ENCODE data around the gene SNAI1.

SNAI1 gene

GRCh38 chr20:50013976-50014375 is 31.2 kb downstream of the SNAI1 start:
- DNase-seq (ENCODE audit: low read depth in 2 of 2): no peak

- no peak for DNase-seq (ENCODE audit: low read depth in 2 of 2)
Measured at GRCh38 chr20:50014570-50015562, 32.1 kb downstream of the SNAI1 start.

GRCh38 chr20:50015636-50015992 is 32.8 kb downstream of the SNAI1 start:
- no peak for DNase-seq (ENCODE audit: low read depth in 2 of 2)

- no peak for DNase-seq (ENCODE audit: low read depth in 2 of 2)
Measured at GRCh38 chr20:50015993-50016770, 33.4 kb downstream of the SNAI1 start.

GRCh38 chr20:50017160-50017559 is 34.4 kb downstream of the SNAI1 start:
- no peak for DNase-seq (ENCODE audit: low read depth in 2 of 2)

- no peak for DNase-seq (ENCODE audit: low read depth in 2 of 2)
Measured at GRCh38 chr20:50017576-50018248, 34.9 kb downstream of the SNAI1 start.

- no peak for DNase-seq (ENCODE audit: low read depth in 2 of 2)
Measured at GRCh38 chr20:50019466-50020256, 36.9 kb downstream of the SNAI1 start.

- DNase-seq (ENCODE audit: low read depth in 2 of 2): no peak
Measured at GRCh38 chr20:50020288-50020687, 37.5 kb downstream of the SNAI1 start.

- no peak for DNase-seq (ENCODE audit: low read depth in 2 of 2)
Measured at GRCh38 chr20:50022676-50023075, 39.9 kb downstream of the SNAI1 start.

- no peak for DNase-seq (ENCODE audit: low read depth in 2 of 2)
Measured at GRCh38 chr20:50023116-50023805, 40.5 kb downstream of the SNAI1 start.

- DNase-seq (ENCODE audit: low read depth in 2 of 2): no peak
Measured at GRCh38 chr20:50026746-50027575, 44.2 kb downstream of the SNAI1 start.

GRCh38 chr20:50027611-50028105 is 44.9 kb downstream of the SNAI1 start:
- no peak for DNase-seq (ENCODE audit: low read depth in 2 of 2)

GRCh38 chr20:50029083-50029696 is 46.4 kb downstream of the SNAI1 start:
- DNase-seq (ENCODE audit: low read depth in 2 of 2): no peak

- DNase-seq (ENCODE audit: low read depth in 2 of 2): no peak
Measured at GRCh38 chr20:50029697-50030461, 47.1 kb downstream of the SNAI1 start.

- DNase-seq (ENCODE audit: low read depth in 2 of 2): no peak
Measured at GRCh38 chr20:50032955-50033666, 50.3 kb downstream of the SNAI1 start.

GRCh38 chr20:50034567-50035180 is 51.9 kb downstream of the SNAI1 start:
- no peak for DNase-seq (ENCODE audit: low read depth in 2 of 2)

- DNase-seq (ENCODE audit: low read depth in 2 of 2): no peak
Measured at GRCh38 chr20:50036703-50037102, 53.9 kb downstream of the SNAI1 start.

Measured in stimulated activated CD4-positive, alpha-beta T cell treated with anti-CD3 and anti-CD28 coated beads, Interleukin-15, amount 100 ng/mL, for 48 hours (primary cell).